OCI-LY1 (cell line): Measurements from ENCODE around the gene RPL22L1.

Experiments
- H2AFZ ChIP-seq: fragments of 200-600 bp; sonication (generic), shearing (Covaris generic); 2 replicates; pipeline ENCODE4 v1.6.0; 2014; ENCODE audit warnings: antibody characterized with exemption, mild to moderate bottlenecking, low read length
- H3F3A ChIP-seq: fragments of 200-600 bp; sonication (generic), shearing (Covaris generic); 2 replicates; pipeline ENCODE4 v1.6.0; 2014; ENCODE audit warnings: mild to moderate bottlenecking, antibody characterized with exemption, low read length, moderate library complexity; ENCODE audit not compliant: insufficient read depth
- H3K27ac ChIP-seq: fragments of 200-600 bp; sonication (generic); 2 replicates; pipeline ENCODE4 v1.5.1; 2014; ENCODE audit warnings: low read length, mixed run types, mild to moderate bottlenecking, low read depth; ENCODE audit not compliant: poor library complexity, severe bottlenecking
- H3K27me3 ChIP-seq: fragments of 200-600 bp; sonication (generic); 2 replicates; pipeline ENCODE4 v1.6.0; 2014; ENCODE audit warnings: antibody characterized with exemption, mild to moderate bottlenecking, low read length, moderate library complexity; ENCODE audit not compliant: insufficient read depth
- H3K36me3 ChIP-seq: fragments of 200-600 bp; sonication (generic); 2 replicates; pipeline ENCODE4 v1.6.1; 2014; ENCODE audit warnings: mild to moderate bottlenecking, antibody characterized with exemption, low read length, moderate library complexity, mixed read lengths; ENCODE audit not compliant: insufficient read depth
- H3K4me1 ChIP-seq: fragments of 200-600 bp; sonication (generic); 2 replicates; pipeline ENCODE4 v1.5.1; 2014; ENCODE audit warnings: mild to moderate bottlenecking, low read length, moderate library complexity; ENCODE audit not compliant: insufficient read depth, severe bottlenecking
- H3K4me2 ChIP-seq: fragments of 200-600 bp; sonication (generic), shearing (Covaris generic); 2 replicates; pipeline ENCODE4 v1.6.1; 2014; ENCODE audit warnings: low read length
- H3K4me3 ChIP-seq: fragments of 200-600 bp; sonication (generic); 2 replicates; pipeline ENCODE4 v1.5.1; 2014; ENCODE audit warnings: low read length, low read depth, mild to moderate bottlenecking, mixed read lengths; ENCODE audit not compliant: poor library complexity, severe bottlenecking
- H3K79me2 ChIP-seq: fragments of 200-600 bp; shearing (Covaris generic); 2 replicates; pipeline ENCODE4 v1.6.1; 2016; ENCODE audit warnings: mixed run types, low read length, mixed read lengths; ENCODE audit not compliant: insufficient read depth
- H3K9ac ChIP-seq: fragments of 200-600 bp; sonication (generic), shearing (Covaris generic); 2 replicates; pipeline ENCODE4 v1.6.1; 2014; ENCODE audit warnings: mild to moderate bottlenecking, low read length, mixed read lengths
- H3K9me2 ChIP-seq: fragments of 200-600 bp; sonication (generic), shearing (Covaris generic); 2 replicates; pipeline ENCODE4 v1.6.1; 2014; ENCODE audit warnings: low read depth, mild to moderate bottlenecking, low read length, mixed read lengths
- H3K9me3 ChIP-seq: fragments of 200-600 bp; shearing (Covaris generic); 2 replicates; pipeline ENCODE4 v1.6.1; 2014; ENCODE audit warnings: low read length, mixed read lengths
- H4K20me1 ChIP-seq: fragments of 200-600 bp; sonication (generic), shearing (Covaris generic); 2 replicates; pipeline ENCODE4 v1.6.0; 2016; ENCODE audit warnings: mild to moderate bottlenecking, low read length; ENCODE audit not compliant: insufficient read depth
- CTCF ChIP-seq: fragments of 200-600 bp; sonication (generic), shearing (Covaris generic); IDR thresholded peaks from 2 replicates; pipeline ENCODE4 v1.5.1; 2017; ENCODE audit warnings: mild to moderate bottlenecking, antibody characterized with exemption, low read length, moderate library complexity, mixed read lengths
- EZH2 ChIP-seq: fragments of 200-600 bp; sonication (generic), shearing (Covaris generic); IDR thresholded peaks from 2 replicates; pipeline ENCODE4 v1.8.0; 2017; ENCODE audit warnings: borderline replicate concordance, mixed run types, mild to moderate bottlenecking, antibody characterized with exemption, low read length, moderate library complexity, mixed read lengths

Gene RPL22L1

GRCh38 chr3:170867143-170867937, 2.7 kb downstream of the RPL22L1 start:
- Histone ChIP-seq H3K27ac (peak overlapping the region; percentile 48), H3F3A (peaks cover 7% of the 10 kb centered on the region; the same call in 1 of the 2 replicates), H3K36me3 (peaks cover 47% of the 10 kb centered on the region), H4K20me1 (no peaks in the 10 kb centered on the region), H3K27me3 (no peaks in the 10 kb centered on the region), H3K9me3 (no peaks in the 10 kb centered on the region), H3K9ac (peak overlapping the region; percentile 85), H3K9me2 (no peaks in the 10 kb centered on the region), H3K79me2 (peaks cover 21% of the 10 kb centered on the region), H3K4me2 (peak overlapping the region; percentile 81), H2AFZ (no peak overlapping the region), H3K4me1 (peaks cover 27% of the 10 kb centered on the region), H3K4me3 (peak overlapping the region; percentile 81)
- TF ChIP-seq CTCF: no peak
- TF ChIP-seq EZH2: no peak

- peaks cover 7% of the 10 kb centered on the region; the same call in 1 of the 2 replicates for H3F3A ChIP-seq
Observed at GRCh38 chr3:170866499-170866898, 3.5 kb downstream of the RPL22L1 start.

More at GRCh38 chr3:170866499-170866898, 3.5 kb downstream of the RPL22L1 start:
- Histone ChIP-seq H3K4me2 (peak overlapping the region; percentile 81), H3K36me3 (peaks cover 47% of the 10 kb centered on the region), H3K4me1 (peaks cover 27% of the 10 kb centered on the region), H3K9ac (no peak overlapping the region), H3K79me2 (peaks cover 21% of the 10 kb centered on the region), H3K4me3 (no peak overlapping the region), H3K9me3 (no peaks in the 10 kb centered on the region), H3K27ac (no peak overlapping the region), H2AFZ (no peak overlapping the region), H3K9me2 (no peaks in the 10 kb centered on the region), H3K27me3 (no peaks in the 10 kb centered on the region), H4K20me1 (no peaks in the 10 kb centered on the region)
- TF ChIP-seq CTCF: no peak
- no peak for TF ChIP-seq EZH2
